ENCODE results near the gene PITPNM3.

PITPNM3 gene

GRCh38 chr17:6531575-6531974 is 24.8 kb downstream of the PITPNM3 start (continued):
- no peak for TF ChIP-seq TSHZ2 (CRISPR knock-in tag; IDR thresholded peaks at IDR 0.05)
- no peak for TF ChIP-seq PPARA (CRISPR knock-in tag; IDR thresholded peaks at IDR 0.05; ENCODE audit: borderline replicate concordance)
- no peak for TF ChIP-seq RARB (CRISPR knock-in tag; IDR thresholded peaks at IDR 0.05)

GRCh38 chr17:6530324-6530920 is 25.9 kb downstream of the PITPNM3 start:
- TF ChIP-seq OSR1 (CRISPR knock-in tag; IDR thresholded peaks at IDR 0.05) (no peak), CSRNP3 (CRISPR knock-in tag; IDR thresholded peaks at IDR 0.05) (no peak)
- no peak for ATAC-seq

- no peak for ATAC-seq
- TF ChIP-seq PATZ1 (CRISPR knock-in tag; IDR thresholded peaks at IDR 0.05; ENCODE audit: borderline replicate concordance) = no peak
- no peak for TF ChIP-seq ZFP30 (CRISPR knock-in tag; IDR thresholded peaks at IDR 0.05)
- TF ChIP-seq CREB5 (CRISPR knock-in tag; IDR thresholded peaks at IDR 0.05; ENCODE audit: low read depth) = no peak
These were observed 27.8 kb downstream of the PITPNM3 start for GRCh38 chr17:6528557-6528956.

- TF ChIP-seq TCF4 (CRISPR knock-in tag; IDR thresholded peaks at IDR 0.05; ENCODE audit: borderline replicate concordance) (no peak), PATZ1 (CRISPR knock-in tag; IDR thresholded peaks at IDR 0.05; ENCODE audit: borderline replicate concordance) (no peak), ISL1 (CRISPR knock-in tag; IDR thresholded peaks at IDR 0.05) (no peak), CREB5 (CRISPR knock-in tag; IDR thresholded peaks at IDR 0.05; ENCODE audit: low read depth) (no peak), CSRNP3 (CRISPR knock-in tag; IDR thresholded peaks at IDR 0.05) (no peak), ZNF565 (CRISPR knock-in tag; conservative IDR thresholded peaks at IDR 0.05; ENCODE audit: low read depth) (no peak), TSHZ2 (CRISPR knock-in tag; IDR thresholded peaks at IDR 0.05) (no peak), TOX (CRISPR knock-in tag; IDR thresholded peaks at IDR 0.05; ENCODE audit: borderline replicate concordance) (no peak), ZC3H10 (CRISPR knock-in tag; IDR thresholded peaks at IDR 0.05) (no peak), ZNF70 (CRISPR knock-in tag; IDR thresholded peaks at IDR 0.05) (no peak), SNAI2 (CRISPR knock-in tag; IDR thresholded peaks at IDR 0.05) (no peak), ZNF8 (CRISPR knock-in tag; IDR thresholded peaks at IDR 0.05) (no peak), ZFP3 (CRISPR knock-in tag; IDR thresholded peaks at IDR 0.05) (no peak), ARNTL (CRISPR knock-in tag; IDR thresholded peaks at IDR 0.05; ENCODE audit: borderline replicate concordance, low read depth) (no peak)
- no peak for ATAC-seq
These were observed 29.8 kb downstream of the PITPNM3 start for GRCh38 chr17:6526362-6527152.

All from SK-N-SH treated with all-trans-retinoic acid at 6 μM for 48 hours (cell line).